Measurements from ENCODE around the gene PNMA8B.

DNA sequence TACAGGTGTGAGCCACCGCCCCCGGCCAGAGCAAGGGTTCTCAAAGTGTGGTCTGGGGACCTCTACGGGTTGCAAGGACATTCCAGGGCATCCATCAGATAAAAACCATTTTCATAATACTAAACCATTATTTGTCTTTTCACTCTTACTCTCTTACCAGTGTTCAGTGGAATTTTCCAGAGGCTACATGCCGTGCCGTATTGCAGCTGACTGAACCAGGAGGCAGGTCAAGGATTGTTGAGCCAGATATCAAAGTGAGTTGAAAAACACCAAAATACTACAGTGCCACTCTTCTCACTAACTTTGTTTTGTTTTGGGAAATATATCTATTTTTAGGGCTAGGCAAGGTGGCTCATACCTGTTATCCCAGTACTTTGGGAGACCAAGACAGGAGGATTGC is 7.2 kb upstream of the PNMA8B start:
- TF ChIP-seq CTCF (IDR thresholded peaks at IDR 0.05; ENCODE audit: low read length) (no peak), EZH2phosphoT487 (IDR thresholded peaks at IDR 0.05; ENCODE audit: low read length) (no peak), EZH2 (optimal IDR thresholded peaks at IDR 0.05; ENCODE audit: low read depth, low read length) (no peak)

All from MM.1S (cell line).